Measurements from ENCODE around the gene SEPSECS.
A peak's percentile ranks its signal among the peaks of the same experiment; 100 is the strongest.
"Not testable (repeated sequence)": the region's sequence is repeated elsewhere in the genome, so short reads cannot be mapped to it uniquely, and the experiment has no call there.

SEPSECS gene

GRCh38 chr4:25089051-25089763 lies 71.0 kb downstream of the SEPSECS start:
- Histone ChIP-seq H3K4me1 (ENCODE audit: control insufficient read depth in 1 of 2, insufficient read depth in 2 of 2, low read length in 2 of 2) (peaks cover 7 to 9% of the 10 kb centered on the region in 2 donors), H3K9me3 (ENCODE audit: control insufficient read depth in 1 of 2, low read length in 2 of 2) (peaks cover 4 to 7% of the 10 kb centered on the region in 2 donors), H3K27me3 (ENCODE audit: control insufficient read depth in 1 of 2, insufficient read depth in 2 of 2, low read length in 2 of 2) (peaks cover 17 to 24% of the 10 kb centered on the region in 2 donors), H3K36me3 (ENCODE audit: control insufficient read depth in 1 of 2, insufficient read depth in 2 of 2, low read length in 2 of 2) (no peaks in the 10 kb centered on the region), H3K4me3 (ENCODE audit: low read depth in 1 of 2, low read length in 2 of 2) (peak overlapping the region in 1 of 2 donors; percentile 36), H3K9ac (ENCODE audit: low read depth in 1 of 2, low read length in 2 of 2) (no peak overlapping the region), H3K27ac (ENCODE audit: low read depth, low read length) (no peak overlapping the region)

GRCh38 chr4:25088093-25088952 lies 71.9 kb downstream of the SEPSECS start:
- Histone ChIP-seq H3K9ac (ENCODE audit: low read depth in 1 of 2, low read length in 2 of 2) (no peak overlapping the region), H3K4me3 (ENCODE audit: low read depth in 1 of 2, low read length in 2 of 2) (peak overlapping the region; percentile 12 to 36)

GRCh38 chr4:25085671-25086070 lies 74.6 kb downstream of the SEPSECS start:
- H3K36me3 ChIP-seq (ENCODE audit: control insufficient read depth in 1 of 2, insufficient read depth in 2 of 2, low read length in 2 of 2), result no peaks in the 10 kb centered on the region
- H3K4me1 ChIP-seq (ENCODE audit: control insufficient read depth in 1 of 2, insufficient read depth in 2 of 2, low read length in 2 of 2), result peaks cover 7 to 14% of the 10 kb centered on the region in 2 donors
- H3K27ac ChIP-seq (ENCODE audit: low read depth, low read length), result no peak overlapping the region
- no peaks in the 10 kb centered on the region for H3K9me3 ChIP-seq (ENCODE audit: control insufficient read depth in 1 of 2, low read length in 2 of 2)
- no peak overlapping the region for H3K9ac ChIP-seq (ENCODE audit: low read depth in 1 of 2, low read length in 2 of 2)
- peaks cover 17 to 24% of the 10 kb centered on the region in 2 donors for H3K27me3 ChIP-seq (ENCODE audit: control insufficient read depth in 1 of 2, insufficient read depth in 2 of 2, low read length in 2 of 2)
- no peak overlapping the region for H3K4me3 ChIP-seq (ENCODE audit: low read depth in 1 of 2, low read length in 2 of 2)

More at GRCh38 chr4:25088093-25088952, 71.9 kb downstream of the SEPSECS start:
- no peaks in the 10 kb centered on the region for H3K36me3 ChIP-seq (ENCODE audit: control insufficient read depth in 1 of 2, insufficient read depth in 2 of 2, low read length in 2 of 2)
- H3K9me3 ChIP-seq (ENCODE audit: control insufficient read depth in 1 of 2, low read length in 2 of 2), result peaks cover 4% of the 10 kb centered on the region in 2 donors
- H3K4me1 ChIP-seq (ENCODE audit: control insufficient read depth in 1 of 2, insufficient read depth in 2 of 2, low read length in 2 of 2), result peaks cover 7 to 14% of the 10 kb centered on the region in 2 donors
- no peak overlapping the region for H3K27ac ChIP-seq (ENCODE audit: low read depth, low read length)
- H3K27me3 ChIP-seq (ENCODE audit: control insufficient read depth in 1 of 2, insufficient read depth in 2 of 2, low read length in 2 of 2), result peaks cover 17 to 24% of the 10 kb centered on the region in 2 donors

- not testable (repeated sequence) for H3K36me3 ChIP-seq (ENCODE audit: control insufficient read depth in 1 of 2, insufficient read depth in 2 of 2, low read length in 2 of 2); H3K4me3 ChIP-seq (ENCODE audit: low read depth in 1 of 2, low read length in 2 of 2); H3K27me3 ChIP-seq (ENCODE audit: control insufficient read depth in 1 of 2, insufficient read depth in 2 of 2, low read length in 2 of 2); H3K9ac ChIP-seq (ENCODE audit: low read depth in 1 of 2, low read length in 2 of 2); H3K9me3 ChIP-seq (ENCODE audit: control insufficient read depth in 1 of 2, low read length in 2 of 2); H3K27ac ChIP-seq (ENCODE audit: low read depth, low read length)
- peaks cover 7 to 15% of the 10 kb centered on the region in 2 donors for H3K4me1 ChIP-seq (ENCODE audit: control insufficient read depth in 1 of 2, insufficient read depth in 2 of 2, low read length in 2 of 2)
These were observed 76.8 kb downstream of the SEPSECS start for GRCh38 chr4:25083441-25083840.

- no peaks in the 10 kb centered on the region for H3K36me3 ChIP-seq (ENCODE audit: control insufficient read depth in 1 of 2, insufficient read depth in 2 of 2, low read length in 2 of 2)
- H3K4me3 ChIP-seq (ENCODE audit: low read depth in 1 of 2, low read length in 2 of 2), result no peak overlapping the region
- H3K4me1 ChIP-seq (ENCODE audit: control insufficient read depth in 1 of 2, insufficient read depth in 2 of 2, low read length in 2 of 2), result peaks cover 5 to 15% of the 10 kb centered on the region in 2 donors
- no peak overlapping the region for H3K27ac ChIP-seq (ENCODE audit: low read depth, low read length)
- no peaks in the 10 kb centered on the region for H3K27me3 ChIP-seq (ENCODE audit: control insufficient read depth in 1 of 2, insufficient read depth in 2 of 2, low read length in 2 of 2)
- peaks cover 0 to 3% of the 10 kb centered on the region in 2 donors for H3K9me3 ChIP-seq (ENCODE audit: control insufficient read depth in 1 of 2, low read length in 2 of 2)
- no peak overlapping the region for H3K9ac ChIP-seq (ENCODE audit: low read depth in 1 of 2, low read length in 2 of 2)
These were observed 78.3 kb downstream of the SEPSECS start for GRCh38 chr4:25081866-25082471.

- Histone ChIP-seq H3K27me3 (ENCODE audit: control insufficient read depth in 1 of 2, insufficient read depth in 2 of 2, low read length in 2 of 2) (no peaks in the 10 kb centered on the region), H3K27ac (ENCODE audit: low read depth, low read length) (no peak overlapping the region), H3K9me3 (ENCODE audit: control insufficient read depth in 1 of 2, low read length in 2 of 2) (peaks cover 0 to 3% of the 10 kb centered on the region in 2 donors), H3K36me3 (ENCODE audit: control insufficient read depth in 1 of 2, insufficient read depth in 2 of 2, low read length in 2 of 2) (no peaks in the 10 kb centered on the region), H3K4me1 (ENCODE audit: control insufficient read depth in 1 of 2, insufficient read depth in 2 of 2, low read length in 2 of 2) (peaks cover 5 to 8% of the 10 kb centered on the region in 2 donors), H3K9ac (ENCODE audit: low read depth in 1 of 2, low read length in 2 of 2) (no peak overlapping the region), H3K4me3 (ENCODE audit: low read depth in 1 of 2, low read length in 2 of 2) (no peak overlapping the region)
These were observed 79.7 kb downstream of the SEPSECS start for GRCh38 chr4:25080571-25080970.

GRCh38 chr4:25078523-25078922 lies 81.7 kb downstream of the SEPSECS start:
- H3K9me3 ChIP-seq (ENCODE audit: control insufficient read depth in 1 of 2, low read length in 2 of 2), result peaks cover 0 to 3% of the 10 kb centered on the region in 2 donors
- no peak overlapping the region for H3K27ac ChIP-seq (ENCODE audit: low read depth, low read length)
- no peak overlapping the region for H3K4me3 ChIP-seq (ENCODE audit: low read depth in 1 of 2, low read length in 2 of 2)
- no peaks in the 10 kb centered on the region for H3K36me3 ChIP-seq (ENCODE audit: control insufficient read depth in 1 of 2, insufficient read depth in 2 of 2, low read length in 2 of 2)
- H3K4me1 ChIP-seq (ENCODE audit: control insufficient read depth in 1 of 2, insufficient read depth in 2 of 2, low read length in 2 of 2), result peaks cover under 1 to 8% of the 10 kb centered on the region in 2 donors
- H3K27me3 ChIP-seq (ENCODE audit: control insufficient read depth in 1 of 2, insufficient read depth in 2 of 2, low read length in 2 of 2), result no peaks in the 10 kb centered on the region
- no peak overlapping the region for H3K9ac ChIP-seq (ENCODE audit: low read depth in 1 of 2, low read length in 2 of 2)

GRCh38 chr4:25076625-25077398 lies 83.4 kb downstream of the SEPSECS start:
- Histone ChIP-seq H3K27me3 (ENCODE audit: control insufficient read depth in 1 of 2, insufficient read depth in 2 of 2, low read length in 2 of 2) (no peaks in the 10 kb centered on the region), H3K27ac (ENCODE audit: low read depth, low read length) (no peak overlapping the region), H3K9ac (ENCODE audit: low read depth in 1 of 2, low read length in 2 of 2) (no peak overlapping the region)

GRCh38 chr4:25075851-25076250 lies 84.4 kb downstream of the SEPSECS start:
- Histone ChIP-seq H3K4me3 (ENCODE audit: low read depth in 1 of 2, low read length in 2 of 2) (no peak overlapping the region), H3K9ac (ENCODE audit: low read depth in 1 of 2, low read length in 2 of 2) (no peak overlapping the region), H3K36me3 (ENCODE audit: control insufficient read depth in 1 of 2, insufficient read depth in 2 of 2, low read length in 2 of 2) (no peaks in the 10 kb centered on the region), H3K4me1 (ENCODE audit: control insufficient read depth in 1 of 2, insufficient read depth in 2 of 2, low read length in 2 of 2) (peaks cover 0 to 8% of the 10 kb centered on the region in 2 donors), H3K27me3 (ENCODE audit: control insufficient read depth in 1 of 2, insufficient read depth in 2 of 2, low read length in 2 of 2) (no peaks in the 10 kb centered on the region), H3K9me3 (ENCODE audit: control insufficient read depth in 1 of 2, low read length in 2 of 2) (peaks cover 0 to 3% of the 10 kb centered on the region in 2 donors), H3K27ac (ENCODE audit: low read depth, low read length) (no peak overlapping the region)

More at GRCh38 chr4:25076625-25077398, 83.4 kb downstream of the SEPSECS start:
- peaks cover 0 to 8% of the 10 kb centered on the region in 2 donors for H3K4me1 ChIP-seq (ENCODE audit: control insufficient read depth in 1 of 2, insufficient read depth in 2 of 2, low read length in 2 of 2)
- H3K4me3 ChIP-seq (ENCODE audit: low read depth in 1 of 2, low read length in 2 of 2), result no peak overlapping the region
- H3K36me3 ChIP-seq (ENCODE audit: control insufficient read depth in 1 of 2, insufficient read depth in 2 of 2, low read length in 2 of 2), result no peaks in the 10 kb centered on the region
- peaks cover 0 to 3% of the 10 kb centered on the region in 2 donors for H3K9me3 ChIP-seq (ENCODE audit: control insufficient read depth in 1 of 2, low read length in 2 of 2)
